Thyroid gland (tissue), 4 donors: ENCODE results near the gene ASB15. TPM values are rescaled to one million over a fixed set of nuclear protein-coding genes. Genes with fewer than 3 reads are reported as not detected.

Source experiments
- DNase-seq, 2 donors: peaks; one replicate each; pipeline ENCODE4 v3.0.0-alpha.2; 2019
- H3K27ac ChIP-seq, 3 donors: fragments of 200-600 bp; sonication (generic); 1 replicate in 2 of 3; 2 replicates in 1 of 3; pipeline ENCODE4 v1.5.1; 2016 to 2019; ENCODE audit warnings: mild to moderate bottlenecking in 1 of 3, moderate library complexity in 1 of 3
- H3K27me3 ChIP-seq: fragments of 200-600 bp; sonication (generic); one replicate; pipeline ENCODE4 v1.5.1; 2019
- H3K36me3 ChIP-seq, 2 donors: fragments of 200-600 bp; sonication (generic); one replicate each; pipeline ENCODE4 v1.5.1; 2016 to 2019
- H3K4me1 ChIP-seq, 2 donors: fragments of 200-600 bp; sonication (generic); one replicate each; pipeline ENCODE4 v1.5.1; 2017 to 2019
- H3K4me3 ChIP-seq, 3 donors: fragments of 200-600 bp; sonication (generic); replicated peaks in 1 of 3; 1 replicate in 2 of 3; 2 replicates in 1 of 3; pipeline ENCODE4 v1.5.1; 2016; ENCODE audit warnings: mild to moderate bottlenecking in 1 of 3
- H3K9me3 ChIP-seq: fragments of 200-600 bp; sonication (generic); one replicate; pipeline ENCODE4 v1.5.1; 2017
- POLR2A ChIP-seq, 2 donors: fragments of 450-650 bp; IDR thresholded peaks; one replicate each; pipeline ENCODE4 v1.6.1; 2017; ENCODE audit warnings: antibody characterized with exemption in 2 of 2, mild to moderate bottlenecking in 2 of 2, moderate library complexity in 1 of 2
- WGBS, 2 donors: methylation state at CpG; one replicate each; pipeline ENCODE4 v1.1.5; 2017; 5-methylcytosine and 5-hydroxymethylcytosine counted together
- intact Hi-C: fragments of 100-400 bp; cut with DNase I; formaldehyde crosslinking; loops from one replicate; pipeline ENCODE4 v1.15.1; 2023
- total RNA-seq, 4 donors: library from RNA; depleted of rRNA; stranded (reverse); fragments of >200 nt; gene quantifications; one replicate each; pipeline ENCODE4 v1.2.3, GENCODE V29; 2016
- TF ChIP-seq, protein P1 (sequence below), 6 experiments: fragments of 200-600 bp in 3 of 6; fragments of 450-650 bp in 3 of 6; sonication (generic) in 3 of 6; IDR thresholded peaks; one replicate each; pipeline ENCODE4 v1.5.1; 2016 to 2019; ENCODE audit warnings: antibody characterized with exemption in 6 of 6, mild to moderate bottlenecking in 2 of 6, inconsistent platforms in 1 of 6, moderate library complexity in 1 of 6

The ASB15 gene
- total RNA-seq, 4 donors from 2014 or later: not detected

DNA sequence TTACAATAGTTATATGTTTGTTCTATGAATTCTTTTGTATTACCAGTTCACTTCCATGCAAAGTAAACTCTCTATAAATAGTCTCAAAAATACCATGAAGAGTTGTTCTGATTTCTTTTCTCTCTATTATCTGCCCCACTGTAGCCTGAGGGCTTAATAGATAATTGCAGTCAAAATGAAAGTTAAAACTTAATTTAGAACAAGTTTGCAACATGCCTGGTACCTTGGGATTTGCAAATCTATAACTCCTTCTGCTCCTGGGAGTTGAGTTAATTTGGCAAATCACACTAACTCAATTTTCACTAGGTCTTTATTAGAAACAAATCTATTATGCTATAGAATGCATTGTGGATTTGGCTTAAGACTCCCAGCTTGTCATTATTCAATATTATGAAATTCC is 22.2 kb upstream of the ASB15 start:
- peaks cover 0 to 3% of the 10 kb centered on the region in 2 donors for H3K4me1 ChIP-seq
- no peak for TF ChIP-seq POLR2A (IDR thresholded peaks at IDR 0.05)
- TF ChIP-seq, protein P1, sequence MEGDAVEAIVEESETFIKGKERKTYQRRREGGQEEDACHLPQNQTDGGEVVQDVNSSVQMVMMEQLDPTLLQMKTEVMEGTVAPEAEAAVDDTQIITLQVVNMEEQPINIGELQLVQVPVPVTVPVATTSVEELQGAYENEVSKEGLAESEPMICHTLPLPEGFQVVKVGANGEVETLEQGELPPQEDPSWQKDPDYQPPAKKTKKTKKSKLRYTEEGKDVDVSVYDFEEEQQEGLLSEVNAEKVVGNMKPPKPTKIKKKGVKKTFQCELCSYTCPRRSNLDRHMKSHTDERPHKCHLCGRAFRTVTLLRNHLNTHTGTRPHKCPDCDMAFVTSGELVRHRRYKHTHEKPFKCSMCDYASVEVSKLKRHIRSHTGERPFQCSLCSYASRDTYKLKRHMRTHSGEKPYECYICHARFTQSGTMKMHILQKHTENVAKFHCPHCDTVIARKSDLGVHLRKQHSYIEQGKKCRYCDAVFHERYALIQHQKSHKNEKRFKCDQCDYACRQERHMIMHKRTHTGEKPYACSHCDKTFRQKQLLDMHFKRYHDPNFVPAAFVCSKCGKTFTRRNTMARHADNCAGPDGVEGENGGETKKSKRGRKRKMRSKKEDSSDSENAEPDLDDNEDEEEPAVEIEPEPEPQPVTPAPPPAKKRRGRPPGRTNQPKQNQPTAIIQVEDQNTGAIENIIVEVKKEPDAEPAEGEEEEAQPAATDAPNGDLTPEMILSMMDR (IDR thresholded peaks at IDR 0.05): no peak
- no peaks in the 10 kb centered on the region for H3K27me3 ChIP-seq
- H3K36me3 ChIP-seq: no peaks in the 10 kb centered on the region
- no peaks in the 10 kb centered on the region for H3K9me3 ChIP-seq
- no peak overlapping the region for H3K4me3 ChIP-seq
- H3K27ac ChIP-seq: no peak overlapping the region
- DNase-seq: no peak
- intact Hi-C loops: no loop called here

DNA sequence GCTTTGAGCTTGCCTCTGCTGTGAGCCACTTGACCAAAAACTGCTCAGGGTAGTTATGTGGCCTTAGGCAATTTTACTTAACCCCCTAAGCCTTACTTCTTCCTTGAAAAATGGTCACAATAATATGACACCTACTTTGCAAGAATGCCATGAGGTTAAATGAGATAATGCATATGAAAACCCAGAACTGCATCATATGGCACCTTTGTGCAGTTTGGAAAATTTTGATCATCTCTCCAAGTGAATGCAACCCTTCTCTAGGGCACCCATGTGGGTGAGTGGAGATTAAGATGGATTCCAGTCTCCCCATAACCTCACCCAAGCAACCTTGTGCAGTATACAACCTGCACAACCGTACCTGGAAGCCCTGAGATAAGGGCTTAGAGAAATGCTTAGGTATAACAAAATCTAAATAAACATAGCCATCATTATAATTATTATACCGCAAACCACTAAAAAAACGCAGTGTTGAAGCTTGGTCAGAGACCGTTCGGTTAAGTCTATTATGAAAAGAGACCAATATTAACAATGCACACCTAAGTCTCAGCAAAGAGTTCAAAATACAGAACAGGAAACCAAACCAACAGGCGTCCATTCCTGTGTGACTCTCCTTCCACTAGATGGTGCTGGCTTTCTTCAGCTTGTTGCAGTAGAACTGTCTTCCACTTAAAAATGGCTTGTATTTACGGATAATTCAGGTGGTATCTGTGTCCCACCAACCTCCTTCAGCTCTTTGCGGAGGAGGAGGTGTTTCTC is 21.0 kb upstream of the ASB15 start:
- no peaks in the 10 kb centered on the region for H3K9me3 ChIP-seq
- H3K27me3 ChIP-seq: no peaks in the 10 kb centered on the region
- H3K4me3 ChIP-seq: no peak overlapping the region
- WGBS, 2 donors: 28 to 31% methylated on average over 8 of the region's 8 CpGs
- DNase-seq: peak in 1 of 2 donors; percentile 15
- peaks cover 0 to 3% of the 10 kb centered on the region in 2 donors for H3K4me1 ChIP-seq
- TF ChIP-seq, protein P1 (IDR thresholded peaks at IDR 0.05): peak in 5 of 6 experiments; percentile 23 to 57 (median 53)
- TF ChIP-seq POLR2A (IDR thresholded peaks at IDR 0.05): no peak
- no peaks in the 10 kb centered on the region for H3K36me3 ChIP-seq
- H3K27ac ChIP-seq: no peak overlapping the region
- intact Hi-C loops: no loop called here

DNA sequence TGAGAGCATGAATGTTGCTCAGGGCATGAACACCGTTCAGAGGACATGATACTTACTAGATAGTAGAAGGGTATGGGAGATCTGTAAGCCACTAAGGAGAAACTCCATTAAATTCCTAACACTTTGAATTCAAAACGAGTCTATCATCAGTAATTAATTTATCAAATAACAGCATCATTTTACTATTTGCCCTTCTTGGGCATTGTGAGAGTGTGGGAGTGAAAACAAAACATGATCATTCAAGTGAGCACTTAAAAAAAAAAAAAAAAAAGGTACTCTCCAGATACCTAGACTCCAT is 20.5 kb upstream of the ASB15 start:
- Histone ChIP-seq H3K36me3 (no peaks in the 10 kb centered on the region), H3K9me3 (no peaks in the 10 kb centered on the region), H3K4me1 (peaks cover 0 to 3% of the 10 kb centered on the region in 2 donors), H3K27ac (no peak overlapping the region), H3K4me3 (no peak overlapping the region), H3K27me3 (no peaks in the 10 kb centered on the region)
- intact Hi-C loops: no loop called here
- 21 to 26% methylated on average over 2 of the region's 2 CpGs for WGBS, 2 donors
- DNase-seq: no peak
- TF ChIP-seq, protein P1 (IDR thresholded peaks at IDR 0.05): no peak
- no peak for TF ChIP-seq POLR2A (IDR thresholded peaks at IDR 0.05)

DNA sequence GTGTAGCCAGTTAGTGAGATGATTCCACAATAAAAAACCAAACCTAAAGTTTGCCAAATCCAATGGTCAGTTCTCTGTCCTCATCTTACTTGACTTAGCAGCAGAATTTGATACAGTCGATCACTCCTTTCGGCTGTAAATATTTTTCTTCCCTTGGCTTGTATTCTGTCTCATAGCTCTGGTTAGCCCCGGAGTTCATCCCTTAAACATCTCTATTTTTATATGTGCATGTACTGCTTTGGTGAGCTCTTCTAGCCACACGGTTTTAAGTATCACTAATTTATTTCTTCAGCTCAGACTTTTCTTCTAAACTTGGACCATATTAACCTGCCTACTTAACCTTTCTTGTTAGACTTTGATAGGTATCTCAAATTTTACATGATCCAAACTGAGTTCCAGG is 17.8 kb upstream of the ASB15 start:
- Histone ChIP-seq H3K27ac (no peak overlapping the region), H3K9me3 (no peaks in the 10 kb centered on the region), H3K36me3 (no peaks in the 10 kb centered on the region), H3K4me3 (no peak overlapping the region), H3K4me1 (peaks cover 0 to 3% of the 10 kb centered on the region in 2 donors), H3K27me3 (no peaks in the 10 kb centered on the region)
- TF ChIP-seq, protein P1 (IDR thresholded peaks at IDR 0.05): no peak
- no peak for TF ChIP-seq POLR2A (IDR thresholded peaks at IDR 0.05)
- WGBS, 2 donors: 90 to 94% methylated on average over 4 of the region's 4 CpGs
- intact Hi-C loops: no loop called here
- DNase-seq: no peak

DNA sequence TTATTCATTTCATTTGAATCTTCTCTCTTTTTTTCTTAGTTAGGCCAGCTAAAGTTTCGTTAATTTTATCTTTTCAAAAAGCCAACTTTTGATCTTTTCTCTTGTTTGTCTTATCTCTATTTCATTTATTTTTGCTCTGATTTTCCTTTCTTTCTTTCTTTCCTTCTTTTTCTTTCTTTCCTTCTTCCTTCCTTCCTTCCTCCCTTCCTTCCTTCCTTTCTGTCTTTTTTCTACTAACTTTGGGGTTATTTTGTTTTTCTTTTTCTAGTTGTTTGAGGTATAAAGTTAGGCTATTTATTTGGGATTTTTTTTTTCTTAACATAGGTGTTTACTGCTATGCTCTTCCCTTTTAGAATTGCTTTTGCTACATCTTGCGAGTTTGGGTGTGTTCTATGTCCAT is 13.2 kb upstream of the ASB15 start:
- Histone ChIP-seq H3K27me3 (no peaks in the 10 kb centered on the region), H3K4me1 (no peaks in the 10 kb centered on the region), H3K27ac (no peak overlapping the region), H3K4me3 (no peak overlapping the region), H3K36me3 (no peaks in the 10 kb centered on the region), H3K9me3 (no peaks in the 10 kb centered on the region)
- DNase-seq: no peak
- TF ChIP-seq, protein P1 (IDR thresholded peaks at IDR 0.05): no peak
- TF ChIP-seq POLR2A (IDR thresholded peaks at IDR 0.05): no peak
- WGBS, 2 donors: 95 to 97% methylated on average over 2 of the region's 2 CpGs
- intact Hi-C loops: no loop called here
